VCaP (cell line): ENCODE measurements around the gene PTGR1.
A peak's percentile ranks its signal among the peaks of the same experiment; 100 is the strongest.

Source experiments
- H3K27ac ChIP-seq: fragments of 450-650 bp; 2 replicates; pipeline ENCODE4 v1.5.1; 2017
- TF ChIP-seq, protein P1 (sequence below): fragments of 450-650 bp; conservative IDR thresholded peaks from 2 replicates; pipeline ENCODE4 v1.5.1; 2017; ENCODE audit warnings: mild to moderate bottlenecking, moderate library complexity

Gene PTGR1

DNA sequence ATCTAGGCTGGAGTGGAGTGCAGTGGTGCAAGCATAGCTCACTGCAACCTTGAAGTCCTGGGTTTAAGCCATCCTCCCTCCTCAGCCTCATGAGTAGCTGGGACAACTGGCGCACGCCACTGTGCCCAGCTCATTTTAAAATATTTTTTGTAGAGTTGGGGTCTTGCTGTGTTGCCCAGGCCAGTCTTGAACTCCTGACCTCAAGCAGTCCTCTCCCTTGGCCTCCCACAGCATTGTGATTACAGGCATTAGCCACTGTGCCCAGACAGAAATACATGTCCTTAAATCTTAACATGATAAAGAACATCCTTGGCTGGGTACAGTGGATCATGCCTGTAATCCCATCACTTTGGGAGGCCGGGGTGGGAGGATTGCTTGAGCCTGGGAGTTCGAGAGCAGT, 67.7 kb downstream of the PTGR1 start:
- TF ChIP-seq, protein P1, sequence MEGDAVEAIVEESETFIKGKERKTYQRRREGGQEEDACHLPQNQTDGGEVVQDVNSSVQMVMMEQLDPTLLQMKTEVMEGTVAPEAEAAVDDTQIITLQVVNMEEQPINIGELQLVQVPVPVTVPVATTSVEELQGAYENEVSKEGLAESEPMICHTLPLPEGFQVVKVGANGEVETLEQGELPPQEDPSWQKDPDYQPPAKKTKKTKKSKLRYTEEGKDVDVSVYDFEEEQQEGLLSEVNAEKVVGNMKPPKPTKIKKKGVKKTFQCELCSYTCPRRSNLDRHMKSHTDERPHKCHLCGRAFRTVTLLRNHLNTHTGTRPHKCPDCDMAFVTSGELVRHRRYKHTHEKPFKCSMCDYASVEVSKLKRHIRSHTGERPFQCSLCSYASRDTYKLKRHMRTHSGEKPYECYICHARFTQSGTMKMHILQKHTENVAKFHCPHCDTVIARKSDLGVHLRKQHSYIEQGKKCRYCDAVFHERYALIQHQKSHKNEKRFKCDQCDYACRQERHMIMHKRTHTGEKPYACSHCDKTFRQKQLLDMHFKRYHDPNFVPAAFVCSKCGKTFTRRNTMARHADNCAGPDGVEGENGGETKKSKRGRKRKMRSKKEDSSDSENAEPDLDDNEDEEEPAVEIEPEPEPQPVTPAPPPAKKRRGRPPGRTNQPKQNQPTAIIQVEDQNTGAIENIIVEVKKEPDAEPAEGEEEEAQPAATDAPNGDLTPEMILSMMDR = no peak
- H3K27ac ChIP-seq = no peak overlapping the region

- H3K27ac ChIP-seq = no peak overlapping the region
- TF ChIP-seq, protein P1 = no peak
Measured at GRCh38 chr9:111529787-111530186, 69.7 kb downstream of the PTGR1 start.

DNA sequence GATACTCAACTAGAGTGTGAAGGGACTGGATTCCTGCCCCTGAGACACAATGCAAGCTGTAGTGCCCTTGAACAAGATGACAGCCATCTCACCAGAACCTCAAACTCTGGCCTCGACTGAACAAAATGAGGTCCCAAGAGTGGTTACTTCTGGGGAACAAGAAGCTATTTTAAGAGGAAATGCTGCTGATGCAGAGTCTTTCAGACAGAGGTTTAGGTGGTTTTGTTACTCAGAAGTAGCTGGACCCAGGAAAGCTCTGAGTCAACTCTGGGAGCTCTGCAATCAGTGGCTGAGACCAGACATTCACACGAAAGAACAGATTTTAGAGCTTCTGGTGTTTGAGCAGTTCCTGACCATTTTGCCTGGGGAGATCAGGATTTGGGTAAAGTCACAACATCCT, 72.1 kb downstream of the PTGR1 start:
- no peak overlapping the region for H3K27ac ChIP-seq
- TF ChIP-seq, protein P1 = no peak

DNA sequence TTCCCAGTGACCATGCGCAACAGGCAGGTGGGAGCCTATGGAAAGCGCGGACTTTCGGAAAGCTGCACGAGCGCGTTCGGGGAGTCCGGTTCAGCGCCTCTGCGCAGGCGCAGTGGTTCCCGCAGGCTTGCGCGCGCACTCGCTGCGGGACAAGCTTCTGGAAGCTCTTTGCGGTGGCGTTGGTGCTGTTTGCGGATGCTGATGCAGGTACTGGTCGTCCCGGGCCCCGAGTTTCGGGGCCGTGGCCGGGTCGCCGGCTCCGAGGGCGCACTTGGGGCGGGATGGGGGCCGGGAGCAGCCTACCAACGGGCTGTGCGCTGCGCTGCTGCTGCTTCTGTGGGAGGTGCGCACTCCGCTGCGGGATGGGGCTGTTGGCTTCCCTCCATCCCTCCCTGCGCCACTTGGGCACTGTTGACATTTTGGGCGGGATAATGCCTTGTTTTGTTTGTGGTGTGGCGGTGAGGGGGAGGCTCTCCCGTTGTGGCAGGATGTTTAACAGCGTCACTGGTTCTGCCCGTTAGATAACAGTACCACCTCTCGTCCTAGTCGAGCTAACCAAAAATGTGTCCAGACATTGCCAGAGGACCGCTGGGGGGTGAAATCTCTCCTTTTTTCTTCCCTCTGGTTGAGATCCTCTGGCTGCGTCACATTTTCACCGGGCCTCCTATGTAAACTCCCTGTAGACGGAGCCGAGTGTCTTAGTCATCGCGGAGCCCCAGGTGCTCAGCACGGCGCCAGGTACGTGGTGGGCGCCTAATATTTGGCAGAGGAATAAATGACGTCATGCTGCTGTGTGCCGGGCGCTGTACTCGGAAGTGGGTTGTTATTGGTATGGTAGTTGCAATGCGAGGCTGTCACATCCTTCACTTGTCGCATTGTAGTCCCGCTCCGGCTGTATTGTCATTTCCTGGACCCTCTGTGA, 74.1 kb downstream of the PTGR1 start, which contains the start of gene ZNF483:
Gene ZNF483 (plus strand): TSS at position 124 of the 922 bp plus-strand sequence. CDS start 2,217 bp downstream, outside the sequence.
- peak within 1 kb of the TSS; percentile 80 for H3K27ac ChIP-seq
- TF ChIP-seq, protein P1 = no peak; the same call in 1 of the 2 replicates

- TF ChIP-seq, protein P1 = no peak
- peak overlapping the region; percentile 80 for H3K27ac ChIP-seq
Measured at GRCh38 chr9:111524731-111525055, 74.8 kb downstream of the PTGR1 start.

- no peak overlapping the region for H3K27ac ChIP-seq
- TF ChIP-seq, protein P1 = no peak
Measured at GRCh38 chr9:111516061-111516465, 83.4 kb downstream of the PTGR1 start.

GRCh38 chr9:111514967-111515366, 84.5 kb downstream of the PTGR1 start:
- H3K27ac ChIP-seq = no peak overlapping the region
- TF ChIP-seq, protein P1 = no peak
